ENCODE measurements around the gene AMDHD2. TPM values are rescaled to one million over a fixed set of nuclear protein-coding genes. Genes with fewer than 3 reads are reported as not detected.
"Not testable (repeated sequence)": the region's sequence is repeated elsewhere in the genome, so short reads cannot be mapped to it uniquely, and the experiment has no call there.

Gene AMDHD2
- total and polyA plus RNA-seq, 2 of the 8 experiments (the other 6 are each of a cell fraction or from before 2014, with no cell fraction given) = 43.0 to 54.6 TPM

GRCh38 chr16:2567506-2567905, 47.3 kb downstream of the AMDHD2 start:
- H3K9me3 ChIP-seq (ENCODE audit: insufficient read depth in 2 of 2, low read depth in 1 of 2, low read length in 1 of 2); H2BK20ac ChIP-seq (ENCODE audit: low read length); FAIRE-seq; POLR2A ChIA-PET (ENCODE audit: partially characterized antibody); H3K56ac ChIP-seq (replicated peaks; ENCODE audit: insufficient read length, low read depth, low read length); H2AK5ac ChIP-seq (ENCODE audit: low read depth, low read length); H4K91ac ChIP-seq (replicated peaks; ENCODE audit: insufficient read length, low read length); CTCF ChIA-PET (ENCODE audit: partially characterized antibody); H3K4me2 ChIP-seq (ENCODE audit: insufficient read depth in 1 of 2, low read depth in 2 of 2, low read length in 2 of 2); H2BK5ac ChIP-seq (ENCODE audit: low read depth, low read length); H3K18ac ChIP-seq (ENCODE audit: extremely low read depth, low read length); H4K20me1 ChIP-seq (replicated peaks in 1 of 2; ENCODE audit: control insufficient read depth in 1 of 2, insufficient read depth in 2 of 2, low read length in 2 of 2); H3K4me1 ChIP-seq (replicated peaks in 1 of 4; ENCODE audit: control insufficient read depth in 3 of 4, insufficient read depth in 4 of 4, low read length in 3 of 4); H3K4ac ChIP-seq (replicated peaks; ENCODE audit: insufficient read length, low read depth, low read length); H2AFZ ChIP-seq (ENCODE audit: low read length); H3K23me2 ChIP-seq (ENCODE audit: low read depth, low read length); H2BK12ac ChIP-seq (ENCODE audit: low read depth, low read length); H3K79me2 ChIP-seq (ENCODE audit: control insufficient read depth in 1 of 2, insufficient read depth in 2 of 2, low read length in 2 of 2); H3K27ac ChIP-seq (ENCODE audit: low read depth, low read length); H4K8ac ChIP-seq (ENCODE audit: extremely low read depth, insufficient read depth, low read length); H3K27me3 ChIP-seq (replicated peaks in 1 of 4; ENCODE audit: control insufficient read depth in 3 of 4, extremely low read depth in 1 of 4, insufficient read depth in 3 of 4, low read length in 3 of 4); H3K4me3 ChIP-seq (ENCODE audit: extremely low read depth in 1 of 4, insufficient read depth in 2 of 4, low read depth in 3 of 4, low read length in 4 of 4); DNase-seq (ENCODE audit: low read depth in 1 of 2, low spot score in 2 of 2); H2BK15ac ChIP-seq (ENCODE audit: low read length); H3K23ac ChIP-seq (ENCODE audit: insufficient read length); H3K36me3 ChIP-seq (ENCODE audit: control insufficient read depth in 2 of 4, insufficient read depth in 4 of 4, low read length in 3 of 4); H3K9ac ChIP-seq (replicated peaks in 1 of 4; ENCODE audit: extremely low read depth in 1 of 4, low read depth in 3 of 4, low read length in 3 of 4); H4K5ac ChIP-seq (ENCODE audit: insufficient read length, low read depth, low read length); H3K14ac ChIP-seq (ENCODE audit: insufficient read length); H2BK120ac ChIP-seq (replicated peaks; ENCODE audit: low read depth, low read length); H3K79me1 ChIP-seq (ENCODE audit: low read depth, low read length): not testable (repeated sequence)
- no CpG with 5 or more reads among the region's 6 CpGs for WGBS, 2 experiments (ENCODE audit: extremely low coverage in 1 of 2, insufficient coverage in 1 of 2, insufficient read length in 1 of 2, insufficient replicate concordance in 2 of 2, low coverage in 1 of 2, low lambda C conversion rate in 2 of 2, missing lambda C conversion rate in 1 of 2)

GRCh38 chr16:2568573-2568972, 48.4 kb downstream of the AMDHD2 start:
- H3K4ac ChIP-seq (replicated peaks; ENCODE audit: insufficient read length, low read depth, low read length); H2BK20ac ChIP-seq (ENCODE audit: low read length); H3K9ac ChIP-seq (replicated peaks in 1 of 4; ENCODE audit: extremely low read depth in 1 of 4, low read depth in 3 of 4, low read length in 3 of 4); POLR2A ChIA-PET (ENCODE audit: partially characterized antibody); H3K79me2 ChIP-seq (ENCODE audit: control insufficient read depth in 1 of 2, insufficient read depth in 2 of 2, low read length in 2 of 2); H3K4me3 ChIP-seq (ENCODE audit: extremely low read depth in 1 of 4, insufficient read depth in 2 of 4, low read depth in 3 of 4, low read length in 4 of 4); FAIRE-seq; H3K36me3 ChIP-seq (ENCODE audit: control insufficient read depth in 2 of 4, insufficient read depth in 4 of 4, low read length in 3 of 4); H3K23me2 ChIP-seq (ENCODE audit: low read depth, low read length); H2AK5ac ChIP-seq (ENCODE audit: low read depth, low read length); H4K20me1 ChIP-seq (replicated peaks in 1 of 2; ENCODE audit: control insufficient read depth in 1 of 2, insufficient read depth in 2 of 2, low read length in 2 of 2); H3K23ac ChIP-seq (ENCODE audit: insufficient read length); H4K8ac ChIP-seq (ENCODE audit: extremely low read depth, insufficient read depth, low read length); H4K91ac ChIP-seq (replicated peaks; ENCODE audit: insufficient read length, low read length); H4K5ac ChIP-seq (ENCODE audit: insufficient read length, low read depth, low read length); H3K9me3 ChIP-seq (ENCODE audit: insufficient read depth in 2 of 2, low read depth in 1 of 2, low read length in 1 of 2); H3K14ac ChIP-seq (ENCODE audit: insufficient read length); H3K27me3 ChIP-seq (replicated peaks in 1 of 4; ENCODE audit: control insufficient read depth in 3 of 4, extremely low read depth in 1 of 4, insufficient read depth in 3 of 4, low read length in 3 of 4); H2BK5ac ChIP-seq (ENCODE audit: low read depth, low read length); CTCF ChIA-PET (ENCODE audit: partially characterized antibody); H3K18ac ChIP-seq (ENCODE audit: extremely low read depth, low read length); H3K56ac ChIP-seq (replicated peaks; ENCODE audit: insufficient read length, low read depth, low read length); H2AFZ ChIP-seq (ENCODE audit: low read length); DNase-seq (ENCODE audit: low read depth in 1 of 2, low spot score in 2 of 2); H3K27ac ChIP-seq (ENCODE audit: low read depth, low read length); H2BK12ac ChIP-seq (ENCODE audit: low read depth, low read length); H3K4me2 ChIP-seq (ENCODE audit: insufficient read depth in 1 of 2, low read depth in 2 of 2, low read length in 2 of 2); H2BK15ac ChIP-seq (ENCODE audit: low read length); H3K79me1 ChIP-seq (ENCODE audit: low read depth, low read length); H3K4me1 ChIP-seq (replicated peaks in 1 of 4; ENCODE audit: control insufficient read depth in 3 of 4, insufficient read depth in 4 of 4, low read length in 3 of 4); H2BK120ac ChIP-seq (replicated peaks; ENCODE audit: low read depth, low read length): not testable (repeated sequence)
- no CpG with 5 or more reads among the region's 11 CpGs for WGBS, 2 experiments (ENCODE audit: extremely low coverage in 1 of 2, insufficient coverage in 1 of 2, insufficient read length in 1 of 2, insufficient replicate concordance in 2 of 2, low coverage in 1 of 2, low lambda C conversion rate in 2 of 2, missing lambda C conversion rate in 1 of 2)

All from H1 (cell line).